A549 (cell line): ENCODE results near the gene GRK1. TPM values are rescaled to one million over a fixed set of nuclear protein-coding genes. Genes with fewer than 3 reads are reported as not detected.

ENCODE experiments used
- ATAC-seq, 2 experiments: fragments of 200-7000 bp in 1 of 2; fragments of >200 bp in 1 of 2; cut with Nextera tagmentation in 1 of 2; cut with Tn5 transposase in 1 of 2; 3 replicates each; pipeline versions ENCODE4 v1.8.0 to v1.9.1; 2018 to 2020; ENCODE audit warnings: mild to moderate bottlenecking in 1 of 2, moderate library complexity in 1 of 2
- CTCF ChIA-PET: fragments of 300-600 bp; sonication (Branson Sonifier 250); formaldehyde crosslinking; extraction: SDS; loops from one replicate; lab custom pipeline; 2021; ENCODE audit warnings: antibody characterized with exemption, inconsistent platforms; lab: Yijun Ruan, JAX
- POLR2A ChIA-PET: fragments of 350-600 bp; formaldehyde crosslinking; extraction: SDS; loops from one replicate; lab custom pipeline; 2021; ENCODE audit warnings: antibody characterized with exemption, inconsistent platforms; lab: Yijun Ruan, JAX
- DNase-seq, 2 experiments: peaks; one replicate each; pipeline versions ENCODE4 v3.0.0 to v3.0.0-alpha.2; 2011 to 2016; ENCODE audit warnings: low read depth in 1 of 2, low spot score in 1 of 2
- FAIRE-seq: peaks from 2 replicates; lab custom pipeline; 2011; peaks lifted over from hg19 to GRCh38; lab: Jason Lieb, UNC
- H3K27ac ChIP-seq, 2 experiments: fragments of >200 bp; sonication (Bioruptor Twin); formaldehyde crosslinking; 3 replicates each; pipeline ENCODE4 v1.5.1; 2016 to 2017
- H3K4me1 ChIP-seq: fragments of >200 bp; sonication (Bioruptor Twin); formaldehyde crosslinking; 3 replicates; pipeline ENCODE4 v1.6.1; 2016
- H3K4me2 ChIP-seq: fragments of >200 bp; sonication (Bioruptor Twin); formaldehyde crosslinking; 3 replicates; pipeline ENCODE4 v1.6.1; 2016
- H3K4me3 ChIP-seq: fragments of >200 bp; sonication (Bioruptor Twin); formaldehyde crosslinking; 3 replicates; pipeline ENCODE4 v1.5.1; 2016
- H3K9me3 ChIP-seq: fragments of >200 bp; sonication (Bioruptor Twin); formaldehyde crosslinking; 3 replicates; pipeline ENCODE4 v1.6.1; 2016
- BHLHE40 ChIP-seq: IDR thresholded peaks from 2 replicates; pipeline ENCODE4 v1.6.1; 2012; ENCODE audit warnings: low read depth, low read length, inconsistent platforms
- CEBPB ChIP-seq, 2 experiments: fragments of >200 bp in 1 of 2; sonication (Bioruptor Twin) in 1 of 2; formaldehyde crosslinking in 1 of 2; IDR thresholded peaks; 2 replicates each; pipeline ENCODE4 v1.6.1; 2012 to 2016
- CHD4 ChIP-seq: fragments of 200-600 bp; sonication (generic); IDR thresholded peaks from 2 replicates; pipeline ENCODE4 v1.6.1; 2016; ENCODE audit warnings: antibody characterized with exemption, mild to moderate bottlenecking, borderline replicate concordance
- E2F6 ChIP-seq: IDR thresholded peaks from 2 replicates; pipeline ENCODE4 v1.6.1; 2012; ENCODE audit warnings: low read depth, borderline replicate concordance
- EHMT2 ChIP-seq: fragments of 200-600 bp; sonication (generic); IDR thresholded peaks from 2 replicates; pipeline ENCODE4 v1.6.1; 2016; ENCODE audit warnings: antibody characterized with exemption, low read depth, mild to moderate bottlenecking, moderate library complexity
- FOSB ChIP-seq: fragments of 250-450 bp; sonication (Bioruptor Pico); IDR thresholded peaks from 2 replicates; pipeline ENCODE4 v1.5.0; 2020; ENCODE audit warnings: mild to moderate bottlenecking, moderate library complexity
- FOSL2 ChIP-seq, 2 experiments: fragments of 450-650 bp in 1 of 2; fragments of >200 bp in 1 of 2; sonication (Bioruptor Twin) in 1 of 2; formaldehyde crosslinking; IDR thresholded peaks; 2 replicates each; pipeline versions ENCODE4 v1.5.0 to v1.6.1; 2016 to 2020; ENCODE audit warnings: mild to moderate bottlenecking in 1 of 2, moderate library complexity in 1 of 2
- FOXS1 ChIP-seq: fragments of 250-450 bp; sonication (Bioruptor Pico); IDR thresholded peaks from 2 replicates; pipeline ENCODE4 v1.5.0; 2020; ENCODE audit warnings: mild to moderate bottlenecking, moderate library complexity
- GATA3 ChIP-seq: IDR thresholded peaks from 2 replicates; pipeline ENCODE4 v1.6.1; 2012; ENCODE audit warnings: borderline replicate concordance
- HEYL ChIP-seq: fragments of 250-450 bp; sonication (Bioruptor Pico); IDR thresholded peaks from 2 replicates; pipeline ENCODE4 v1.8.0; 2021; ENCODE audit warnings: mild to moderate bottlenecking, moderate library complexity
- HOXB5 ChIP-seq: fragments of 250-450 bp; sonication (Bioruptor Pico); IDR thresholded peaks from 2 replicates; pipeline ENCODE4 v1.5.0; 2020; ENCODE audit warnings: mild to moderate bottlenecking, moderate library complexity
- JUN ChIP-seq, 2 experiments: fragments of >200 bp; sonication (Bioruptor Twin); formaldehyde crosslinking; IDR thresholded peaks; 2 replicates in 1 of 2; 3 replicates in 1 of 2; pipeline ENCODE4 v1.6.1; 2016 to 2017
- KDM1A ChIP-seq: fragments of 200-600 bp; sonication (generic); IDR thresholded peaks from 2 replicates; pipeline ENCODE4 v1.6.1; 2016; ENCODE audit warnings: low read depth, mild to moderate bottlenecking
- MAZ ChIP-seq: fragments of 150-350 bp; IDR thresholded peaks from 2 replicates; pipeline ENCODE4 v1.6.1; 2014; ENCODE audit warnings: antibody characterized with exemption, low read depth, low read length, borderline replicate concordance
- NPAS2 ChIP-seq: fragments of 250-450 bp; sonication (Bioruptor Pico); IDR thresholded peaks from 2 replicates; pipeline ENCODE4 v1.8.0; 2022; ENCODE audit warnings: mild to moderate bottlenecking, moderate library complexity, borderline replicate concordance
- PHF8 ChIP-seq: fragments of 200-600 bp; sonication (generic); IDR thresholded peaks from 2 replicates; pipeline ENCODE4 v1.6.1; 2016; ENCODE audit warnings: low read depth, mild to moderate bottlenecking, antibody characterized with exemption, moderate library complexity, borderline replicate concordance
- RAD21 ChIP-seq, 2 experiments: fragments of >200 bp in 1 of 2; sonication (Bioruptor Twin) in 1 of 2; formaldehyde crosslinking in 1 of 2; IDR thresholded peaks in 1 of 2; conservative IDR thresholded peaks in 1 of 2; 2 replicates in 1 of 2; 3 replicates in 1 of 2; pipeline ENCODE4 v1.6.1; 2012 to 2018; ENCODE audit warnings: inconsistent platforms in 1 of 2
- RARB ChIP-seq: fragments of 250-450 bp; sonication (Bioruptor Pico); IDR thresholded peaks from 2 replicates; pipeline ENCODE4 v1.8.0; 2021; ENCODE audit warnings: mild to moderate bottlenecking, moderate library complexity
- RCOR1 ChIP-seq: fragments of 150-350 bp; IDR thresholded peaks from 2 replicates; pipeline ENCODE4 v1.6.1; 2014; ENCODE audit warnings: antibody characterized with exemption, low read length, low read depth
- RFX5 ChIP-seq: fragments of 450-650 bp; IDR thresholded peaks from 2 replicates; pipeline ENCODE4 v1.7.1; 2014; ENCODE audit warnings: antibody characterized with exemption, mild to moderate bottlenecking, moderate library complexity
- TP53 ChIP-seq: fragments of 250-450 bp; sonication (Bioruptor Pico); IDR thresholded peaks from 2 replicates; pipeline ENCODE4 v1.5.0; 2021; ENCODE audit warnings: mild to moderate bottlenecking, moderate library complexity
- ZSCAN20 ChIP-seq: fragments of 250-450 bp; sonication (Bioruptor Pico); IDR thresholded peaks from 2 replicates; pipeline ENCODE4 v1.8.0; 2022; ENCODE audit warnings: mild to moderate bottlenecking, moderate library complexity
- WGBS: methylation state at CpG from one replicate; pipeline ENCODE4 v1.1.6; 2017; ENCODE audit errors: missing lambda C conversion rate; 5-methylcytosine and 5-hydroxymethylcytosine counted together
- polyA plus RNA-seq, 4 experiments: library from polyadenylated mRNA; depleted of rRNA in 3 of 4; stranded (reverse); fragments of >200 nt; fragmentation: RNase III in 1 of 4; extraction: RNeasy Plus Mini Kit Qiagen cat#74134 plus additional on column Dnase treatment in 1 of 4; gene quantifications; 2 replicates in 3 of 4; 3 replicates in 1 of 4; pipeline ENCODE4 v1.2.3, GENCODE V29; 2011 to 2017
- TF ChIP-seq, protein P1 (sequence below): fragments of 150-350 bp; IDR thresholded peaks from 2 replicates; pipeline ENCODE4 v1.6.1; 2014; ENCODE audit warnings: low read depth, mild to moderate bottlenecking, low read length
- TF ChIP-seq, protein P2 (sequence below): IDR thresholded peaks from 2 replicates; pipeline ENCODE4 v1.6.1; 2012
- TF ChIP-seq, protein P3 (sequence below): fragments of >200 bp; sonication (Bioruptor Twin); formaldehyde crosslinking; IDR thresholded peaks from 2 replicates; pipeline ENCODE4 v1.6.1; 2016

The GRK1 gene
- polyA plus RNA-seq, 2 of the 4 experiments (the other 2 are of a cell fraction) = not detected

DNA sequence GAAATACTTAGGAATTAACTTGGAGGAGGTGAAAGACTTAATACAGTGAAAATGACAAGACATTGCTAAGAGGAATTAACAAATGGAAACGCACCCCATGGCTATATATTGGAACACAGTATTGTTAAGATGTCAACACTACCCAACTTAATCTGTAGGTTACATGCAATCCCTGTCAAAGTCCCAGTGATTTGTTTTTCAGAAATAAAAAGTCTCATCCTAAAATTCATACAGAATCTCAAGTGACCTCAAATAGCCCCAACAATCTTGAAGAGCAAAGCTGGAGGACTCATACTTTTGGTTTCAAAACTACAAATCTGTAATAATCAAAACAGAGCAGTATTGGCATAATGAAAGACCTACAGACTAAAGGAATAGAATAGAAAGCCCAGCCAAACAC is 22.2 kb upstream of the GRK1 start:
- DNase-seq (no peak), ATAC-seq (no peak), FAIRE-seq (no peak)
- whole genome bisulfite sequencing = 93% methylated on average over 1 of the region's 1 CpG
- H3K4me2 ChIP-seq = no peak overlapping the region
- POLR2A ChIA-PET = no interaction called here
- peaks cover 9% of the 10 kb centered on the region for H3K4me1 ChIP-seq
- TF ChIP-seq RAD21 (conservative IDR thresholded peaks at IDR 0.05 in 1 of 2, IDR thresholded peaks at IDR 0.05 in 1 of 2) = no peak
- TF ChIP-seq, protein P1, sequence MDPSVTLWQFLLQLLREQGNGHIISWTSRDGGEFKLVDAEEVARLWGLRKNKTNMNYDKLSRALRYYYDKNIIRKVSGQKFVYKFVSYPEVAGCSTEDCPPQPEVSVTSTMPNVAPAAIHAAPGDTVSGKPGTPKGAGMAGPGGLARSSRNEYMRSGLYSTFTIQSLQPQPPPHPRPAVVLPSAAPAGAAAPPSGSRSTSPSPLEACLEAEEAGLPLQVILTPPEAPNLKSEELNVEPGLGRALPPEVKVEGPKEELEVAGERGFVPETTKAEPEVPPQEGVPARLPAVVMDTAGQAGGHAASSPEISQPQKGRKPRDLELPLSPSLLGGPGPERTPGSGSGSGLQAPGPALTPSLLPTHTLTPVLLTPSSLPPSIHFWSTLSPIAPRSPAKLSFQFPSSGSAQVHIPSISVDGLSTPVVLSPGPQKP = no peak
- TF ChIP-seq FOSB (CRISPR knock-in tag) = no peak
- no peak for TF ChIP-seq CHD4
- CTCF ChIA-PET = no interaction called here
- peaks cover 33% of the 10 kb centered on the region for H3K9me3 ChIP-seq
- H3K4me3 ChIP-seq = no peak overlapping the region
- H3K27ac ChIP-seq = no peak overlapping the region

GRCh38 chr13:113645329-113645728 is 21.7 kb upstream of the GRK1 start:
- Histone ChIP-seq H3K9me3 (peaks cover 28% of the 10 kb centered on the region), H3K4me2 (no peak overlapping the region), H3K27ac (no peak overlapping the region), H3K4me1 (peaks cover 9% of the 10 kb centered on the region), H3K4me3 (no peak overlapping the region)
- TF ChIP-seq FOSL2 (IDR thresholded peaks at IDR 0.05) (no peak), FOSL2 (CRISPR knock-in tag; IDR thresholded peaks at IDR 0.05) (no peak), HEYL (CRISPR knock-in tag) (no peak), PHF8 (no peak), GATA3 (no peak)
- TF ChIP-seq, protein P2, sequence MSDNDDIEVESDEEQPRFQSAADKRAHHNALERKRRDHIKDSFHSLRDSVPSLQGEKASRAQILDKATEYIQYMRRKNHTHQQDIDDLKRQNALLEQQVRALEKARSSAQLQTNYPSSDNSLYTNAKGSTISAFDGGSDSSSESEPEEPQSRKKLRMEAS = no peak
- CTCF ChIA-PET = no interaction called here
- POLR2A ChIA-PET = no interaction called here
- DNase-seq (no peak), ATAC-seq (no peak), FAIRE-seq (no peak)
- WGBS = 74% methylated on average over 9 of the region's 9 CpGs

GRCh38 chr13:113646376-113646775 is 20.6 kb upstream of the GRK1 start:
- CTCF ChIA-PET = interaction anchor here (1.6 kb wide), 1 partner anchor 9 kb away, joined by 4 read pairs; no protein-coding TSS in a partner anchor

DNA sequence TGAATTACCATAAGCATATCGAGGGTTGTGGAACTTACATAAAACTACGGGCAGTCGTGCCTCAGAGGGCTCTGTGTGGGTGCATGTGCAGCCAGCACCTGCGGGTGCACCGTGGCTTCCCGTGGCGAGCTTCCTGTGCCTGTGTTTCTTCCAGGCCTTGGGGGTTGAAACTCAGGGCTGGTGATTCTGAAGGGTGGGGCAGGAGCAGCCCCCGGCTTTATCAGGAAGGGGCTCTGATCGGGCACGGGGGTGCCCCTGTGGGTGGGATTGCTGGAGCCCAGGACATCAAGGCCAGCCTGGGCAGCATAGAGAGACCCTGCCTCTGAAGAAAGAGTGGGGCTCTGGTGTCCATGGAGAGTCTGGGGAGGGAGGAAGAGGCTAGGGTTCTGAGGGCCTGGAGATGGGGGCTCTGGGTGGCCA is 20.1 kb upstream of the GRK1 start:
- no peak for DNase-seq
- WGBS = 83% methylated on average over 9 of the region's 10 CpGs
- ChIA-PET POLR2A (no interaction called here), CTCF (interaction anchor here (1.6 kb wide), 1 partner anchor 10 kb away, joined by 4 read pairs; no protein-coding TSS in a partner anchor)
- Histone ChIP-seq H3K4me1 (peaks cover 9% of the 10 kb centered on the region), H3K4me3 (no peak overlapping the region), H3K9me3 (peaks cover 25% of the 10 kb centered on the region), H3K27ac (peak overlapping the region in 1 of 2 experiments; percentile 34; a peak in 2 of 6 replicates)
- peak; percentile 28 to 54; a peak in 3 of 6 replicates for ATAC-seq
- FAIRE-seq = no peak
- TF ChIP-seq, protein P3, sequence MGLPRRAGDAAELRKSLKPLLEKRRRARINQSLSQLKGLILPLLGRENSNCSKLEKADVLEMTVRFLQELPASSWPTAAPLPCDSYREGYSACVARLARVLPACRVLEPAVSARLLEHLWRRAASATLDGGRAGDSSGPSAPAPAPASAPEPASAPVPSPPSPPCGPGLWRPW = no peak
- TF ChIP-seq NPAS2 (no peak), E2F6 (no peak), ZSCAN20 (CRISPR knock-in tag) (no peak), MAZ (no peak), HEYL (CRISPR knock-in tag) (no peak), JUN (IDR thresholded peaks at IDR 0.05) (no peak)
- TF ChIP-seq, all 56 proteins: peak for 0
- H3K4me2 ChIP-seq = peak overlapping the region; percentile 34; the same call in 1 of the 3 replicates

More at GRCh38 chr13:113646376-113646775, 20.6 kb upstream of the GRK1 start:
- Histone ChIP-seq H3K27ac (no peak overlapping the region), H3K9me3 (peaks cover 27% of the 10 kb centered on the region), H3K4me2 (no peak overlapping the region), H3K4me3 (no peak overlapping the region), H3K4me1 (peaks cover 9% of the 10 kb centered on the region)
- ATAC-seq = no peak
- POLR2A ChIA-PET = no interaction called here
- WGBS = 81% methylated on average over 11 of the region's 11 CpGs
- TF ChIP-seq RFX5 = no peak
- TF ChIP-seq FOXS1 (CRISPR knock-in tag) = no peak
- no peak for TF ChIP-seq HOXB5
- TF ChIP-seq BHLHE40 = no peak
- TF ChIP-seq EHMT2 = no peak
- no peak for TF ChIP-seq TP53 (CRISPR knock-in tag)
- no peak for TF ChIP-seq KDM1A
- TF ChIP-seq, protein P2 = no peak
- TF ChIP-seq PHF8 = no peak
- no peak for TF ChIP-seq E2F6
- no peak for TF ChIP-seq CHD4
- no peak for TF ChIP-seq RARB (CRISPR knock-in tag)
- no peak for TF ChIP-seq JUN (IDR thresholded peaks at IDR 0.05)
- TF ChIP-seq RCOR1 = no peak
- no peak for TF ChIP-seq CEBPB (IDR thresholded peaks at IDR 0.05)
- no peak for FAIRE-seq
- DNase-seq = no peak
